OCI-LY7 (cell line): Measurements from ENCODE around the gene ARPC3.
"Not testable (repeated sequence)": the region's sequence is repeated elsewhere in the genome, so short reads cannot be mapped to it uniquely, and the experiment has no call there.

Source experiments
- CTCF ChIP-seq: fragments of 200-600 bp; sonication (generic); conservative IDR thresholded peaks from 2 replicates; pipeline ENCODE4 v1.5.1; 2014; ENCODE audit warnings: mild to moderate bottlenecking, antibody characterized with exemption, low read length, moderate library complexity, mixed read lengths
- EZH2phosphoT487 ChIP-seq: fragments of 200-600 bp; sonication (generic); IDR thresholded peaks from 2 replicates; pipeline ENCODE4 v1.6.1; 2018; ENCODE audit warnings: low read depth, borderline replicate concordance, mild to moderate bottlenecking, mixed run types, antibody characterized with exemption, low read length, moderate library complexity, mixed read lengths

DNA sequence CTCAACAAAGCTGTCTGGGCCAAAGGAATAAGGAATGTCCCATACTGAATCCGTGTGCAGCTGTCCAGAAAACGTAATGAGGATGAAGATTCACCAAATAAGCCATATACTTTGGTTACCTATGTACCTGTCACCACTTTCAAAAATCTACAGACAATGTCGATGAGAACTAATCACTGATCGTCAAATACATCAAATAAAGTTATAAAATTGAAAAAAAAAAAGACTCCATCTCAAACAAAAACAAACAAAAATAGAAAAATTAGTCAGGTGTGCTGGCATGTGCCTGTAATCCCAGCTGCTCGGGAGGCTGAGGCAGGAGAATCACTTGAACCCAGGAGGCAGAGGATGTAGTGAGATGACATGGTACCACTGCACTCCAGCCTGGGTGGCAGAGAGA lies 11.1 kb upstream of the ARPC3 start:
- not testable (repeated sequence) for TF ChIP-seq CTCF, EZH2phosphoT487
